LoVo (cell line): ENCODE results near the gene PDZRN3.
A peak's percentile ranks its signal among the peaks of the same experiment; 100 is the strongest.

Source experiments
- DNase-seq: peaks from one replicate; pipeline ENCODE4 v3.0.0-alpha.2; 2016; ENCODE audit warnings: low spot score

Gene PDZRN3

GRCh38 chr3:73451301-73451944, 173.3 kb downstream of the PDZRN3 start:
- DNase-seq = no peak

GRCh38 chr3:73449774-73450173, 175.0 kb downstream of the PDZRN3 start:
- no peak for DNase-seq

DNA sequence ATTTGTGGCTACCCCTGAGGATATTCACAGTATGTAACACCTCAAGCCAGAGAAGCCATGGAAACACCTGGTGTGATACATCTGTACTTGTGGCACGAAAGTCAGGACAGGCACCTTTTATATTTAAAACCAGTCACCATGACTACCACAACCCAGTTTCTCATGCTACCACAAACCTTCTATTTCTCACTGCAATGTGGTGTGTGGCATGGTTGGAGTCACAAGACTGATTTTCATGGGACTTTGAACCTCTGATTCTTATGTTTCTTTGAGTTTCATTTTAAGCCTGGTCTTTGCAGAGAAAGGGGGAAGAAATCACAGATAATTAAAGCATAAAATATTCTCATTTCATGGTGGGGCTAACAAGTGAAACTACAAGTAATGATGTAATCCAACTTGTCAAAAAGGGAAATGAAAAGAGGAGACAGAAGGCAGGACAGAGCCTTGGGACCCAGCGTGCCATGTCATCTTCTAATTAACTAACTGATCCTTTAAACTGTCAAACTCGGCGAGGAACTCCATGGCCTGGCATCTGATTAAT, 175.9 kb downstream of the PDZRN3 start:
- DNase-seq = no peak

GRCh38 chr3:73448041-73448440, 176.7 kb downstream of the PDZRN3 start:
- DNase-seq = no peak

DNA sequence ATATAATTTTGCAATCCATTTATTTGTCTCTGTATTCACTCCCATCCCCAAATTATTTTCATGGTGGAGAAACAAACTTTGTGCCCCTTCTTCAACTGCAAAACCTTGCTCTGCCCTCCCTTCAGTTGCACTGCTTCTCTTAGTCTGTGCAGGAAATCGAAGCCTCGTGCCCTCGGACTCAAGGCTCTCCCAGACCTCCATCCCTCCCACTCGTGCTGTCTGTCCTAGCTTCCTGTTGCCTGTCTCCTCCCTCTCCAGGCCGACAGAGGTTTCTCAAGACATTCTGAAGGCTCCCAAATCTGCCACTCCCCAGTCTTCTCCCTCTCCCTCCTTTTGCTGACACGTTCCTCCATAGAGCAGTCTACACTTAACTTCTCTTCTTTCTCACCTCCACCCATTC, 177.6 kb downstream of the PDZRN3 start:
- DNase-seq = no peak

- DNase-seq = no peak
Observed at GRCh38 chr3:73446467-73447110, 178.2 kb downstream of the PDZRN3 start.

DNA sequence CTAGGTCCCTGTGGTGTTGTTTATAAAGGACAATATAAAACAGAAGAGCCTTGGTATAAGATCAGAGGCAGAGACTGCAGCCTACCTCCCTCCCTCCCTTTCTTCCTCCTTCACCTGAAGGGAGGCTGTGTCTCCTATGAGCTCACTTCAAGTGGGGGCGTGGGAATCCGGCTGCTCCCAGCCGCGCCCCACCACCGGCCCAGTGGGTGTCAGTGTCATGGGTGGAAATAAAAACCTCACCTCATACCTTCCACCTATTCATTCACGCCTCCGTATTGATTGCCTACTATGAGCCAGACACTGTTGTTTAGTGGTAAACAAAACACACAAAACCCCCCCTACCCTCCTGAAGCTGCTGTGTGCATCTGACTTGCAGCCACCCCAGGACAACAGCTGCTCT, 181.9 kb downstream of the PDZRN3 start:
- no peak for DNase-seq

DNA sequence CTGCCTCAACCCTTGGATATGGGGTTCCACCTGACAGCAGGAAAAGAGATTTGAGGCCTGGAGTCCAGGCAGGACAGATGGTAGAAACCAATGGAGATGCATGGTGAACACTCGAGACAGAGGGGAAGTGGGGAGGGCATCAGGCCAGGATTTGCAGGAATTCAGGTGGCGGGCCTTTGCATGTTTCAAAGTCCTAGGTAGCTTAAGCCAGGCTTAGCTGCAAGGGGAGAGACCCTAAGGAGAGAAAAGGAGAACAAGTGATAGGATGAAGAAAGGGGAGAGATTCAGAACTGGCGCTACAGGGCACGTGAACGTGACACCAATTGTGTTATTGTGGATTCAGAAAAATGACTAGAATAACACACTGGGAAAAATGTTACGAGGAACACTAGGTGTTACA, 182.6 kb downstream of the PDZRN3 start:
- no peak for DNase-seq

DNA sequence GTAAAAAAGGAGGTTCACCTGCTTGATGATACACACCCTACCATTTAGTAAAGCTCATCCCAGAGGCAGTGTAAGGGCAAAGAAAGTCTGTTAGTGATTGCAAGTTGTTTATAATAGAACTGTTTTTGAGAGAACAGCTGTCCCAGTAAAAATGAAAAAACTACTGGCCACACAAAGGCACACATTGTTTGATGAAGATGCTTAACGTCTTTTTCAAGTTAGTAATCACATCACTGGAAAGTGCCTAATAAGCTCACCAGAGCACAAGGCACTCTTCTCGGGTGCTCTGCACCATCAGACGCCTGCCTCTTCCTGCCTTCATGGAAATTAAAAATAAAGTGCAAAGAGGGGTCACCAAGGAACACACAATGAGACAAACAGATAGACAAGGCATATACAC, 186.9 kb downstream of the PDZRN3 start:
- DNase-seq = no peak

- DNase-seq = no peak
Observed at GRCh38 chr3:73435055-73435454, 189.7 kb downstream of the PDZRN3 start.

DNA sequence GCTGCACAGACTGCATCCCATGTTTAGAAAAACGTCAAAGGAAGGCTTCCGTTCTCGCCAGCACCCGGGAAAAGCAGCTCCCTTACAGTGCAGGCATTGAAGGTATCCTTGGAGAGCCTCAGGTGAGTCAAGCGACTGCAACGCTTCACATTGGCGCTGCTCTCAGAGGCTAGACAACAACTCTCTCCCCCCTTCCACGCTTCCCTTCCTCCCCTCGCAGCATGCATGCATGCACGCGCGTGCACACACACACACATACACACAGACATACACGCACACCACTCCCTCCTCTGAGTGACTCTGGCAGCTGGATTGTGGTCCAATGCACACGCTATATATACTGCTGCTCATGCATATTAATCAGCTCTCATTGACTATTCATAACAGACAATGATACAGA, 191.1 kb downstream of the PDZRN3 start:
- DNase-seq = no peak

GRCh38 chr3:73433079-73433478, 191.7 kb downstream of the PDZRN3 start:
- DNase-seq = no peak

- no peak for DNase-seq
Observed at GRCh38 chr3:73432706-73433032, 192.1 kb downstream of the PDZRN3 start.

GRCh38 chr3:73432023-73432705, 192.6 kb downstream of the PDZRN3 start:
- DNase-seq = peak; percentile 28

DNA sequence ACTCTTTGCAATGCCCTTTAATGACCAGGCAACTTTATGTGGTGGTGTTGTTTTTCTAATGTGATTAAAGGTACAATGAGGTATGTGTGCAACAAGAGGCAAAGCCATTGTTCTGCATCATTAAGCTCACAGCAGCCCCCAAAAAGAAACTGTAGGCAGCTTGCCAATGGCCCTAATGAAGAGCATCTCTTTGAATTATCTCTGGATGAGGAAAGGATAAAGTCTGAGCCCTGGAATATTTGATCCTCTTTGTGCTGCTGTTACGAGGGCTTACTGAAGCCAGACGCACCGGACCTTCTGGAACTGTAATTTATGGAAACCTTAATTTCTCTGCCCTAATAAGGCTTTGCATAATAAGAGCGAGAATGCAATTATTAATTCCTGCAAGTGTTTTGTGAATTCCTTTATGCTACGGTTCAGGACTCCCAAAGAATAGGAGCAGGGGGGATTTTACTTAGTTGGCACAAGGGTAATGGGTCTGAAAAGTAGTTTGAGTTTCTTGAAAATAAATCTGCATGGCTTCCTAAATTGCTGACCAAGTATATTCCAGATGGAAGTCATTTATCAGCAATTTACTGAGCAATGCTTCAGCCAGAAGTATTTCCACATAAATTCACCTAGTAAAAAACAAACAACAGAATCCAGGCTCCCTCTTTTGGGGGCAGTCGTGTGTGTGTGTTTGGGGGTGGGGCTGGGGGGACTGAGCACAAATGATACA, 193.4 kb downstream of the PDZRN3 start:
- DNase-seq = no peak

DNA sequence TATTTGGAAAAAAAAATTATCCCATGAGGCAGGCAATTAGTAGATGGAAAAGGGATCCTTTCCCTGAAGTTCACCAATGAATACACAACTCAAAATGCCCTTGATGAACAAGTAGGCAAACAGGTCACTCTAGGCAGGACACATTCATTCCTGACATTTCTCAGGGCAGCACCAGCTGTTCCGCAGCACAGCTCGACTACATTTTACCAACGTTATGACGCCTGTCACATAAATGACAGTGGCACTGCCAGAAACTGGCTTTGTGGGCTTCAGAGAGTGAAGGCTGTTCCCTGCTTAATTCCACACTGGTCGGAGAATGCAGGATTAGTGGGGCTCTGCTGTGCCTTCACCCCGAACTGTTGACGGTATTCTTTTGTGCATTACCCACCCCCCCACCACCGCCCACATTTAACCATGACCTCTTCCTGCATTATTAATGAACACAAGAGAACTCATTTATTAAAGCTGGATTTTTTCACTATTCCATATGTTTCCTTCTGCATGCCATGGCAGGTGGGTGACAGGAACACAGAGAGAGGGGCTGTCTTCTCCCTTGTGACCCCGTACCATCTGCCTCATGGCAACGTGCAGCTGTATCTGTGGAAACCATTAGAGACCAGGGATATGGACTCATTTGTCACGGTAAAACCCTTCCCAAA, 197.6 kb downstream of the PDZRN3 start:
- DNase-seq = no peak

DNA sequence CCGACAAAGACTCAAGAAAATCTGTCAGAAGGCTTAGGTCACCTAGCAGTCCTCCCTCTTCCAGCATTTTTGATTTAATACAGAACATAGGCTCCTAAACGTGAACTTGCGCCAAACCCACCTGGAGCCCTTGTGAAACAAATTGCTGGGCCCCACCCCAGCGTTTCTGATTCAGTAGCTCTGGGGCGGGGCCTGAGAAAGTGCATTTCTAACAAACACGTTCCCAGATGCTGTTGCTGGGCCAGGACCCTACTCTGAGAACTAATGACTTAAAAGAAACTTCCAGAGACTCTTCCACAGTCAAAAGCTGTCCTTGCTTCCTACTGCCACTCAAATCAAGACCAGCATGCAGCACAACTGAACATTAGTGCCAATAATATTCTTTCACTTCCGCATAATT, 198.1 kb downstream of the PDZRN3 start:
- no peak for DNase-seq

DNA sequence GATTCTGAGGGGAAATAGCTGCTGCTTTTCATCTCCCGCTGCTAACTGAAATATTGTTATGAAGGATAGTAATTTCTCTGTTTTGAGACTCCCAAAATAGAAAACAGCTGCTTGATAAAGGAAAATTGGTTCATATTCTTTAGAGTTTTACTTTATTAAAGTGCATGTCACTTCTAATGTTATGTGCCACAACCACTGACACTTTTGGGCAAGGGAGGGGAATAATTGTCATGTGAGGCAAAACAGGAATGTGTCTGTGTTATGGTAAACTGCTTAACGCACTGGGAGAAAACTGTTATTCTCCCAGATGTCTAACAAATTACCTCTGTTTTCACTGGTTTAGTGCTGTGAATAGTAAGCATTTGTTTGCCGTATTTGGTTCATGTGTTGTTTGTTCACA, 201.6 kb downstream of the PDZRN3 start:
- DNase-seq = no peak

- DNase-seq = no peak
Observed at GRCh38 chr3:73422571-73422970, 202.2 kb downstream of the PDZRN3 start.

- DNase-seq = no peak
Observed at GRCh38 chr3:73419942-73420341, 204.8 kb downstream of the PDZRN3 start.

- DNase-seq = no peak
Observed at GRCh38 chr3:73419179-73419803, 205.4 kb downstream of the PDZRN3 start.

GRCh38 chr3:73418681-73419080, 206.1 kb downstream of the PDZRN3 start:
- DNase-seq = no peak
